Left colon (tissue), 2 donors: ENCODE data around the gene RNU5B-1. TPM values are rescaled to one million over a fixed set of nuclear protein-coding genes. Genes with fewer than 3 reads are reported as not detected.
A peak's percentile ranks its signal among the peaks of the same experiment; 100 is the strongest.

Source experiments
- ATAC-seq: fragments of 200-7000 bp; cut with Tn5 transposase; one replicate; pipeline ENCODE4 v1.9.1; 2020; ENCODE audit warnings: mild to moderate bottlenecking, moderate library complexity
- DNase-seq, 2 donors: peaks; one replicate each; pipeline ENCODE4 v3.0.0-alpha.2; 2020
- intact Hi-C, 2 donors: fragments of 100-400 bp; cut with DNase I in 1 of 2; cut with micrococcal nuclease in 1 of 2; formaldehyde crosslinking; loops; one replicate each; pipeline versions ENCODE4 v1.11.2 to v1.14.0; 2022; cut with DNase I, micrococcal nuclease
- total RNA-seq, 2 donors: library from RNA; stranded (reverse); fragmentation: NEBNext Ultra II Directional; extraction: Animal tissue kit (Norgen Biotek cat#: 25700); gene quantifications; one replicate each; pipeline ENCODE4 v1.2.1, GENCODE V29; 2021
- donor health status: DM: no; HTN: no; CAD: no.
- donor health status: DM: yes; HTN: yes; CAD: no.

Gene RNU5B-1
- total RNA-seq, 2 donors from 2014 or later: not detected

GRCh38 chr15:65323071-65323511 lies 18.6 kb downstream of the RNU5B-1 start:
- ATAC-seq: peak; percentile 15
- DNase-seq: peak in 1 of 2 donors; percentile 76
- intact Hi-C loops: no loop called here

- intact Hi-C loops: no loop called here
- no peak for DNase-seq
- ATAC-seq: peak; percentile 62
These were observed 21.6 kb downstream of the RNU5B-1 start for GRCh38 chr15:65326117-65326526.

DNA sequence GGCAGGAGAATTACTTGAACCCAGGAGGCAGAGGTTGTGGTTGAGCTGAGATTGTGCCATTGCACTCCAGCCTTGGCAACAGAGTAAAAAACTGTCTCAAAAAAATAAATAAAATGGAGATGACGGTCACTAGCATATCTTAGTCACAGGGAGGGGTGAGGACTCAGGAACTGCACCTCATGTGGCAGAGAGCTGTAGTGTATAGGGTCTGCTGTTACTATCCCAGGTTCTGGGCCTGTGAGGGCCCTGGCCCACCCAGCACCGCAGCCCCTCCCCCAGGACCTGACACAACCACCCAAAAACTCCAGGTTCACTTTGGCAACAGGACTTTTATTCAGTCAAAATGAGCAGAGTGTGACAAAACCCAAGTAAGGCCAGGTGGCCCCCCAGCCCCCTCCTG lies 22.3 kb downstream of the RNU5B-1 start:
- intact Hi-C loops: no loop called here
- DNase-seq (no peak), ATAC-seq (no peak)

DNA sequence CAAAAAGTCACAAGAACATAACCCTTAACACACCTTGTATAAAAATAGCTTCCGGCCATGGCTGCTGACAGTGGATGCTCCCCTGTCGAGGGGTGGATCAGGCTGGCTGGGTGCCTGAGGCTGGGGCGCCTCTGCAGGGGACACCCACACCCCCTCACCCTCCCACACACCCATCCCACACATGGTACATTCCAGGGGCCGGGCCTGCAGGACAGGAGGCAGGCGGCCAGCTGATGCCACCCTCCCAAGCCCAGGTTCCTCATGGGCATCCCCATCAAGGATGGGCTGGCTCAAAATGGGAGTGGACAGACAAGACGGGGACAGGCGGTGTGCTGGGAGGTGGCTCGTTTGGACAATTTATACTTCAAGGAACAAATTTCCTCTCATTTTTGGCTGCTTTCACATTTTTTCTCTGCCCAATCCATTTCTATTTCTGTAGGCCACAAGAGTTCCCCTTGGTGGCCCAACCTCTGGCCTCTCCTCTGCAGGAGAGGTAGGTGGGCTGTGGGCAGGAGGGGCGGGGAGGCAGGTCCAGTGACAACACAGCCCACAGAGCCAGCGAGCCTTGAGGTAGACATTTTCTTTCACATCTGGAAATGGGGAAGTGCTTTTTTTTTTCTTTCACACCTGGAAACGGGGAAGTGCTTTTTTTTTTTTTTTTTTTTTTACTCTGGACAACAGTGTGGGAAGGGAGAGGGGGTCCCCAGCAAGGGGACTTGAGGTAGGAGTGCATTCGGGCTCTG lies 23.3 kb downstream of the RNU5B-1 start:
- ATAC-seq (no peak), DNase-seq (no peak)
- intact Hi-C loops: no loop called here

DNA sequence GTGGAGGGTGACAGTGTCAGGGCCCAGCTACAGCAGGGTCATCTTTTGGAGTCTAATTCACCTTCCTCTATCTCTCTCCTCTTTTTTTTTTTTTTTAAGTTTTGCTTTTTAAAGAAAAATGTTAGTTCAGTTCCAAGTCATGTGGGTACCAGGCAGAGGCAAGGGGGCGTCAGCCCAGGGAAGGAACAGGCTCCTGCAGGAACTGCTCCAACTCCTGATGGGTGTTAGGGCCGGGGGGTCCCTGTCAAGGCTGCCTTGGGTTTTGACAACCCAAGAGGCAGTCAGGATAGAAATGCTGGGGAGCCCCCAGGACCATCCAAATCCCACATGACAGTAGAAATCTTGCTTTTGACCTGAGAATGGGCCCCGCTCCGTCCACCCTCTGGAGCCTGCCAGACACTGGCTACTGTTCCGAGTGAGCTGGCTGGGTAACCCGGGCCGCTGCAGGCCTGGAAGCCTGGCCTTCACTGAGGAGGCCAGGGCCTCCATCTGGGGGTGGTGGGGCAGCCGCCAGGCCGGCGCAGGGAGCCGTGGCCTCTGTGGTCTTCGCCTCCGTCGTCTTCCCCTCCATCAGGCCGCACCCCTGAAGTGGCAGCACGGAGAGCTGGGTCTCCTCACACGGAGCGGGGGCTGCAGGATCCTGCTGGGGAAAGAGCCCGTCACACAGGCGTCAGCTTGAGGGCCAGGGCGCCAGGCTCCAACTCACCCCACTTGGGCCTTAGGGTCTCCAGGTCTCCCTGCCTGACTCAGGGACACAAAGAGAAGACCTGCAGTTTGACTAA lies 24.2 kb downstream of the RNU5B-1 start:
- intact Hi-C loops: no loop called here
- no peak for ATAC-seq
- DNase-seq: no peak

GRCh38 chr15:65329288-65329983 lies 25.0 kb downstream of the RNU5B-1 start:
- DNase-seq (no peak), ATAC-seq (no peak)
- intact Hi-C loops: no loop called here

DNA sequence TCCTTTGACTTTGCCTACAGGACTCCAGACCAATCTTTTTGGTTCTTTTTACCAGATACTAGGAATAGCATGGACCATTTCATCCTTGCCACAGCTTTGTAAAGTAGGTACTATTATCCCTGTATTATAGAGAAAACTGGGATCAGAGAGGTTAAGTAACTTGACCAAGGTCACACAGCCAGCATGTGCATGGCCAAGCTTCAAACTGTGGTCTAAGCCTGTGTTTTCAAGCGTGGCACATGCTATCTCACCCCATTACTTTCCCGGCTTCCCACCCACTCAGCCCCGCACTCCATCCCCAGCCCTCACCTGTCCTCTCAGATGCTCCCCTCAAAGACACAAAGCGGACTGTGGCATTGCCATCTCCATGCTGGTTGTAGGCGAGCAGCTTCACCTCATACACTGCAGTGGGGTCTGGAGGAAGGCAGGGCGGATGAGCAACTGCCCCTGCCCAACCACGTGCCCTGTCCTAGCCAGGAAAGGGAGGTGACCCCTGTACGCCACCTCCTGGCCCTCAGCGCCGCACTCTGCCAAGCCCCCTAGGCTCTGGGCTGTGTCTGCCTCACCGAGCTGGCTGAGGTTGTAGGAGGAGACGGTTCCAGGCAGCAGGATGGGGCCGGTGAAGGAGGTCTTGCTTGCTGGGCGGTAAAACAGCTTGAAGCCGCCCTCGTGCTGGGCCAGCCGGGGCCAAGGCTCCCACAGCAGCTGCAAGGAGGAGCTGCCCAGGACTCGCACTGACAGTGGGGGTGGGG lies 25.7 kb downstream of the RNU5B-1 start:
- ATAC-seq: no peak
- intact Hi-C loops: no loop called here

GRCh38 chr15:65330934-65331645 lies 26.6 kb downstream of the RNU5B-1 start:
- no peak for ATAC-seq

More for the DNA sequence above, 25.7 kb downstream of the RNU5B-1 start:
- DNase-seq: no peak

GRCh38 chr15:65331811-65332210 lies 27.3 kb downstream of the RNU5B-1 start:
- intact Hi-C loops: no loop called here
- ATAC-seq (no peak), DNase-seq (no peak)

More at GRCh38 chr15:65330934-65331645, 26.6 kb downstream of the RNU5B-1 start:
- no peak for DNase-seq
- intact Hi-C loops: no loop called here

- DNase-seq (no peak), ATAC-seq (no peak)
- intact Hi-C loops: no loop called here
These were observed 28.1 kb downstream of the RNU5B-1 start for GRCh38 chr15:65332391-65333147.

GRCh38 chr15:65333148-65333820 lies 28.8 kb downstream of the RNU5B-1 start:
- intact Hi-C loops: no loop called here
- ATAC-seq: no peak
- DNase-seq: no peak

DNA sequence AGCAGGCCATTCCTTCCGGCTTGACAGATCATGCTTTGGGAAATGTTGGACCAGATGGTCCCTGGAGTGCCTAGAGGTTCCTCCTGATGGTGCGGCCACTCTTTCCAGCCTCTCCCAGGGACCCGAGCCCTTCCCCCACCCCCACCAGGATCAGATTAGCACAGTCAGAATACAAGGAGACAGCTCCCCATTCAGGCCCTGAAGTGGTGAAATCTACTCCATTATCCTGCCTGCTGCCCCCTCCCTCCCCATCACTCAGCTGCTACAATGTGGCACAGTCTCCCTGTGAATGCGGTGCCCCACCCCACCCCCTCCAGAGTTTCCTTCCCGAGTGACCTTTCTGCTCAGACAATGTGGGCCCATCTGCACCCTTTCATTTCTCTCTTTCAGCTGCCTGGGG lies 29.4 kb downstream of the RNU5B-1 start:
- intact Hi-C loops: no loop called here
- ATAC-seq (no peak), DNase-seq (no peak)

DNA sequence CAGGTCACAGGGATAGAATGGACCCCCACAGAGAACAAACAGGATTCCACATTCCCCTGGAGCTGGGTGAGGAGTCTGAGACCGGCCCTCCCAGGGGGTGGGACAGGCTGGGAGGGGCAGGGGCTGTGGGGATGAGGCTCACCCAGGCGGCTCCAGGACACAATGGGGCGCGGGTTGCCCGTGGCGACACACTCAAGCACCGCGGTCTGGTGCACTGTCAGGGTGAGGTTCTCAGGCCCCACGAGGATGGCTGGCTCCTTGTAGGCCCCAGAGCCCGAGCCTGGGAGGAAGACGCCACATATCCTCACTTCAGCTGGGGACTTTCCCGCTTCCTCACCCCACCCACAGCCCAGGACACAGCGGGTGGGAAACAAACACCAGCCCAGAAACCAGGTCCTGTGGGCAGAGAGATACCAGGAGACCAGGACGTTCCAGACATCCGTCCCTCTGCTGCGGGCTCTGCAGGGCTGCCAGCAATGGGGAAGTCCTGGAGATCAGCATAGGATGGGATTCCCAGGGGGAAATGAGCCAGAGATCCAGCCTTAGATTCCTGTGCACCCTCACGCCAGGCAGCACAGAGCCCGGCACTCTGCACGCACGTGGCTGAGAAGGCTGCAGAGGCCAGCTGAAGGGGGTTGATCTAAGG lies 30.2 kb downstream of the RNU5B-1 start:
- intact Hi-C loops: no loop called here
- no peak for ATAC-seq
- no peak for DNase-seq

DNA sequence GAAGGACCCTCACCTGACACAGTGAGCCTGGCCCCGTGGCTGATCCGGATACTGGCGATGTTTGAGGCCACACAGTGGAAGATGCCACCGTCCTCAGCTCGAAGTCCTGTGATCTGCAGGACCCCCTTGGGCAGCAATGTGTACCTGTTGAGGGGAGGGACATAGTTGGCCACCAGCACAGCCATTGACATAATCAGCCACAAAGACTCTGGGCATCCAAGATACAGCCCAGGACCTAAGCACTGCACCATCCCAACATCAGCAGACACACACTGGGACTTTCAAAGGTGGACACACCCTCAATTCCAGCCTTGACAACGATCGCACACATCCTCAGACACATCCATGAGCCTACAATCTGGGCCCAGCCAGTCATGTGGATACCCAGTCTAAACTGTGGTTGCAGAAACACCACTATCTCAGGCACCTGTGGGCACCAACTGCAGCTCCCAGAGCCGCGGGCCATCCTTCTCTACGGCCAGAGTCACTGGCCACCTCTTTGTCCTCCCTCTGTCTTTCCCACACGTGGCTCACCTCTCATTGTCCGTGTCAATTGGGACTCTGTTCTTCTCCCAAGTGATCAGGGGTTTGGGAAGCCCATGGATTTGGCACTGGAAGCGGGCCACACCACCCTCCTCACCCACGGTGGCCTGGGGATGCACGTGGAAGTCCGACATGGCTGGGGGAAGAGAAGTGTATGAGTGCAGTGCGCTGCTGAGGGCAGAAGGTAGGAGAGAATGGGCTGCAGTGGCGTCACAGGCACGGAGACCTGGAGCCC lies 31.0 kb downstream of the RNU5B-1 start:
- ATAC-seq: no peak
- DNase-seq: no peak
- intact Hi-C loops: no loop called here

DNA sequence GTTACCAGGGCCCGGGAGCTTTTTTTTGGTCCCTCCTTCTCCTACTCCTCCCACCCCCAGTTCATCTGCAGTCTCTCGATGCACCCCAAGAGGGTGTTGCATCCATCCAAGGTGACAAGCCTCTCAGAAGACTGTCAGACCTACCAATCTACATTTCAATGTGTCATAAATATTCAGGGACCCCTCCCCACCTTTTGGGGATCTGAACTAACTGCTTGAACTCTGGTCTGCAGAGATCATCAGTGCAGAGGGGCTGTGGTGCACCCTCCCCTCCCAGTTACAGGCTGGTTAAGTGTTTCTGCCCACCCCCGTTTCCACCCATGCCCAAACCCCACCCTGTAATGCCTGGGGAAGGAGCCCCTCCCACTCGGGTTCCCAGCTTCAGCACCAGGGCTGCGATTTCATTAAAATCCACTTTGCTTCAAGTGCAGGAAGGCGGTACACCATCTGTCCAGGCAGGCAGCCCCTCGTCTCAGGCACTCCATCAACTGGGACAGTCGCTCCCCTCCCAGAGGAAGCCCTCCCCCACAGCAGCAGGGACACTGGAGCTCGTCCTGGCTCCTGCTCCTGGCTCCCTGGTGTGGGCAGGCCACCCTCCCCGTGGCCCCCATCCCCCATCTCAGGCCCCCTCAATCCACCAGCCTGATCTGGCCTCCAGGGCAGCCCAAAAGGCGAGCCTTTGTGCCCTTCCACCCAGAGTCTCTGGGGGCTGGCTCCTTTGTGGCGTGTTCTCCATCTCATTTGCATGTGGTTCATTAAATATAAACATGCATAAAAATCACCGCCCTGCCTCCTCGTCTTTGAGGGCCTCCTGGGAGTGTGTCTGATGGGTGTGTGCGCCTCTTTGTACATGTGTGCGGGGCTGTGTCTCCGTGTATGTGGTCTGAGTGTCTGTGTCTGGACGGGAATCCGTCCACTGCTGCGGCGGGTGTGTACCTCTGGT lies 32.3 kb downstream of the RNU5B-1 start:
- ATAC-seq (no peak), DNase-seq (no peak)
- intact Hi-C loops: no loop called here
